HEK293 (cell line): ENCODE measurements around the gene CACNA2D3.

ENCODE experiments used
- CTCF ChIA-PET: fragments of 350-600 bp; formaldehyde crosslinking; extraction: SDS; loops from one replicate; lab custom pipeline; 2021; ENCODE audit warnings: antibody characterized with exemption; lab: Yijun Ruan, JAX
- POLR2A ChIA-PET: fragments of 300-600 bp; formaldehyde crosslinking; extraction: SDS; loops from one replicate; lab custom pipeline; 2020; ENCODE audit warnings: antibody characterized with exemption, inconsistent platforms; lab: Yijun Ruan, JAX
- H3K27ac ChIP-seq: fragments of 200-500 bp; sonication (Bioruptor generic); 2 replicates; pipeline ENCODE4 v1.5.1; 2014; ENCODE audit warnings: low read depth, low read length, control low read depth, inconsistent platforms; ENCODE audit errors: extremely low read depth
- H3K36me3 ChIP-seq, 2 experiments: fragments of 200-500 bp in 1 of 2; sonication (Bioruptor generic) in 1 of 2; 1 replicate in 1 of 2; 2 replicates in 1 of 2; pipeline ENCODE4 v1.5.1; 2014 to 2017; ENCODE audit warnings: inconsistent platforms in 2 of 2, low read length in 2 of 2; ENCODE audit not compliant: control insufficient read depth in 2 of 2, insufficient read depth in 1 of 2
- H3K4me1 ChIP-seq: fragments of 200-500 bp; sonication (Bioruptor generic); 2 replicates; pipeline ENCODE4 v1.5.1; 2014; ENCODE audit warnings: mild to moderate bottlenecking, low read length, inconsistent platforms; ENCODE audit not compliant: control insufficient read depth, insufficient read depth
- H3K4me3 ChIP-seq: 2 replicates; pipeline ENCODE4 v1.5.1; 2011; ENCODE audit warnings: low read depth, mild to moderate bottlenecking, control low read depth, low read length, moderate library complexity
- H3K9me3 ChIP-seq: fragments of 200-500 bp; sonication (Bioruptor generic); 2 replicates; pipeline ENCODE4 v1.5.1; 2014; ENCODE audit warnings: low read depth, low read length, inconsistent platforms; ENCODE audit not compliant: control insufficient read depth, insufficient read depth
- GLI4 ChIP-seq: fragments of 450-650 bp; formaldehyde crosslinking; IDR thresholded peaks from 2 replicates; pipeline ENCODE4 v1.5.1; 2016; ENCODE audit warnings: missing biosample characterization, missing genetic modification characterization
- HOXA7 ChIP-seq: sonication (generic); formaldehyde crosslinking; IDR thresholded peaks from 2 replicates; pipeline ENCODE4 v1.8.1; 2022; ENCODE audit warnings: missing genetic modification reagents, borderline replicate concordance
- KLF10 ChIP-seq: fragments of 450-650 bp; IDR thresholded peaks from 2 replicates; pipeline ENCODE4 v1.5.1; 2018; ENCODE audit warnings: missing biosample characterization, mild to moderate bottlenecking, missing genetic modification characterization
- KLF16 ChIP-seq: fragments of 450-650 bp; formaldehyde crosslinking; IDR thresholded peaks from 2 replicates; pipeline ENCODE4 v1.5.1; 2017; ENCODE audit warnings: missing biosample characterization, missing genetic modification characterization
- OVOL3 ChIP-seq: fragments of 450-650 bp; formaldehyde crosslinking; IDR thresholded peaks from 2 replicates; pipeline ENCODE4 v1.5.1; 2016; ENCODE audit warnings: missing biosample characterization, missing genetic modification characterization
- SP3 ChIP-seq: fragments of 450-650 bp; formaldehyde crosslinking; IDR thresholded peaks from 2 replicates; pipeline ENCODE4 v1.5.1; 2016; ENCODE audit warnings: missing biosample characterization, missing genetic modification characterization
- TRIM28 ChIP-seq: IDR thresholded peaks from 2 replicates; pipeline ENCODE4 v1.6.1; 2011; ENCODE audit warnings: low read length, control low read depth, borderline replicate concordance
- ZNF146 ChIP-seq: fragments of 450-650 bp; formaldehyde crosslinking; IDR thresholded peaks from 2 replicates; pipeline ENCODE4 v1.5.1; 2016; ENCODE audit warnings: missing biosample characterization, missing genetic modification characterization
- ZNF174 ChIP-seq: fragments of 450-650 bp; formaldehyde crosslinking; IDR thresholded peaks from 2 replicates; pipeline ENCODE4 v1.5.0; 2017; ENCODE audit warnings: missing biosample characterization, mild to moderate bottlenecking, missing genetic modification characterization
- ZNF202 ChIP-seq: fragments of 450-650 bp; formaldehyde crosslinking; IDR thresholded peaks from 2 replicates; pipeline ENCODE4 v1.5.1; 2016; ENCODE audit warnings: missing biosample characterization, missing genetic modification characterization, borderline replicate concordance
- ZNF544 ChIP-seq: fragments of 450-650 bp; formaldehyde crosslinking; IDR thresholded peaks from 2 replicates; pipeline ENCODE4 v1.5.0; 2017; ENCODE audit warnings: missing biosample characterization, missing genetic modification characterization
- ZNF596 ChIP-seq: fragments of 450-650 bp; IDR thresholded peaks from 2 replicates; pipeline ENCODE4 v1.5.0; 2018; ENCODE audit warnings: missing biosample characterization, mild to moderate bottlenecking, missing genetic modification characterization, moderate library complexity
- ZNF658 ChIP-seq: fragments of 450-650 bp; formaldehyde crosslinking; IDR thresholded peaks from 2 replicates; pipeline ENCODE4; 2016; ENCODE audit warnings: missing biosample characterization, missing genetic modification characterization
- ZNF768 ChIP-seq: fragments of 450-650 bp; formaldehyde crosslinking; IDR thresholded peaks from 2 replicates; pipeline ENCODE4 v1.5.1; 2018; ENCODE audit warnings: missing biosample characterization, mild to moderate bottlenecking, missing genetic modification characterization
- TF ChIP-seq, protein P1 (sequence below): fragments of 450-650 bp; formaldehyde crosslinking; IDR thresholded peaks from 2 replicates; pipeline ENCODE4 v1.5.1; 2016; ENCODE audit warnings: missing biosample characterization, missing genetic modification characterization
- TF ChIP-seq, protein P2 (sequence below): fragments of 450-650 bp; formaldehyde crosslinking; IDR thresholded peaks from 2 replicates; pipeline ENCODE4 v1.5.1; 2017; ENCODE audit warnings: missing biosample characterization, missing genetic modification characterization
- TF ChIP-seq, protein P3 (sequence below): fragments of 450-650 bp; formaldehyde crosslinking; IDR thresholded peaks from 2 replicates; pipeline ENCODE4 v1.5.1; 2016; ENCODE audit warnings: missing biosample characterization, missing genetic modification characterization
- TF ChIP-seq, protein P4 (sequence below): fragments of 450-650 bp; formaldehyde crosslinking; IDR thresholded peaks from 2 replicates; pipeline ENCODE4; 2016; ENCODE audit warnings: missing biosample characterization, missing genetic modification characterization
- TF ChIP-seq, protein P5 (sequence below): fragments of 450-650 bp; IDR thresholded peaks from 2 replicates; pipeline ENCODE4 v1.5.1; 2018; ENCODE audit warnings: missing biosample characterization, mild to moderate bottlenecking, missing genetic modification characterization

CACNA2D3 gene

DNA sequence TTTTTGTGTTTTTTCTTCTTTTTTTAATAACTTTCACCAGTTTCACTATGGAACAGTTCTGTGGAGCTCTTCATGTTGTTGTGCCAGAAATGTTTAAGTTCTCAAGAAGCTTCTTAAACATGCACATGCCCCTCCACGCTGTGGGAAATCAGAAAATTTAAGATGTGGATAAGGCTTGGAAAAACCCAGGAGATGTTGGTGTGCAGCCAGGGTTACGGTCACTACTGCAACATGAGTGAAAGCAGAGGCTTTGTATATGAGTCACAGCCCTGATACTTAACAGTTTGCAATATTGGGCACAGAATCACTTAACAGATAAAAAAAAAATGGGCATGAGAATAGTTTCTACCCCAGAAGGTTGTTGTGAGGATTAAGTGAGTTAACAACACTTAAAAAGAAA, 405.6 kb downstream of the CACNA2D3 start:
- H3K4me1 ChIP-seq = no peaks in the 10 kb centered on the region
- no peak overlapping the region for H3K27ac ChIP-seq
- POLR2A ChIA-PET = no interaction called here
- H3K36me3 ChIP-seq = no peaks in the 10 kb centered on the region
- no peak overlapping the region for H3K4me3 ChIP-seq
- no peaks in the 10 kb centered on the region for H3K9me3 ChIP-seq
- CTCF ChIA-PET = interaction anchor here (0.6 kb wide), 1 partner anchor 366 kb away, joined by 3 read pairs; no protein-coding TSS in a partner anchor
- no peak for TF ChIP-seq KLF16 (tag by site-specific recombination)
- TF ChIP-seq, protein P1, sequence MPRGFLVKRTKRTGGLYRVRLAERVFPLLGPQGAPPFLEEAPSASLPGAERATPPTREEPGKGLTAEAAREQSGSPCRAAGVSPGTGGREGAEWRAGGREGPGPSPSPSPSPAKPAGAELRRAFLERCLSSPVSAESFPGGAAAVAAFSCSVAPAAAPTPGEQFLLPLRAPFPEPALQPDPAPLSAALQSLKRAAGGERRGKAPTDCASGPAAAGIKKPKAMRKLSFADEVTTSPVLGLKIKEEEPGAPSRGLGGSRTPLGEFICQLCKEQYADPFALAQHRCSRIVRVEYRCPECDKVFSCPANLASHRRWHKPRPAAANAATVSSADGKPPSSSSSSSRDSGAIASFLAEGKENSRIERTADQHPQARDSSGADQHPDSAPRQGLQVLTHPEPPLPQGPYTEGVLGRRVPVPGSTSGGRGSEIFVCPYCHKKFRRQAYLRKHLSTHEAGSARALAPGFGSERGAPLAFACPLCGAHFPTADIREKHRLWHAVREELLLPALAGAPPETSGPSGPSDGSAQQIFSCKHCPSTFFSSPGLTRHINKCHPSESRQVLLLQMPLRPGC (tag by site-specific recombination) = no peak
- TF ChIP-seq ZNF202 (tag by site-specific recombination) = no peak
- no peak for TF ChIP-seq ZNF768 (tag by site-specific recombination)
- TF ChIP-seq TRIM28 = no peak
- TF ChIP-seq ZNF596 = no peak
- TF ChIP-seq, all 188 proteins: peak for 0

DNA sequence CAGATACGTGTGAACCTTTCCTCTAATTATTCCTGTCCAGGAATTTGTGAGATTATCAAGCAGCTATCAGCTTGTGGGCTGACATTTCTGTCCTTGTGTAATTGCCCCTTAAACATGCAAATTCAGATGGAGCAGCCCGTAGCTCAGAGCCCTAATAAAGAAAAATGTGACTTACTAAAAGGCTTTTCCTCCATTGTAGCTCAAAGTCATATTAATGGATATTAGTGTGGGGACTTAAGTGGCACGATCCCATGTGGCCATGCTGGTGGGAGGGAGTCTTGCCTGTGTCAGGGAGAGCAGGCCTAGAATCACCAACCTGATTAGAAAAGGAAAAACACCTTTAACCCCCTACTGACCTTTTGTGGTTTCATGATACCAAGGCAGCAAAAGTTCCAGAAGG, 406.3 kb downstream of the CACNA2D3 start:
- POLR2A ChIA-PET = no interaction called here
- Histone ChIP-seq H3K4me1 (no peaks in the 10 kb centered on the region), H3K4me3 (no peak overlapping the region), H3K36me3 (no peaks in the 10 kb centered on the region), H3K27ac (no peak overlapping the region), H3K9me3 (no peaks in the 10 kb centered on the region)
- CTCF ChIA-PET = interaction anchor here (0.6 kb wide), 1 partner anchor 367 kb away, joined by 3 read pairs; no protein-coding TSS in a partner anchor
- TF ChIP-seq GLI4 (tag by site-specific recombination) (no peak), HOXA7 (CRISPR knock-in tag) (no peak), SP3 (no peak)

DNA sequence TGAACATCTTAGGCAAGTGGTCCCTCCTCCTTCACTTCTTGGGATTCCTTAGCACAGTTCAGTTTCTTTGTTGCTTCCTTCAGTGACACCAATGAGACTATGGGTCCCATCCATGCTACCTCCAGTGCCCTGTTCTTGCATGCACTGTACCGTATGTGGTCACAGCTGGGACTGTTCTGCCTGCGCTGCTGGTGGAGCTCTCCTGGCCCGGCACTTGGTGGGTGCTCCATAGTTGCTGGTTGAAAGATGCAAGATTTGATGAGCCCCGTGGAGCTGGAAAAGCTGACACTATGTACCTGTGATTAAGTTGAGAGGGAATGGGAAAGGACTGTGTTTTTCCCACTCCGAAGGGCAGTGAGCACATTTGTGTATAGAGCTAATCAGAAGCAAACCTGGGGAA, 407.7 kb downstream of the CACNA2D3 start:
- no peaks in the 10 kb centered on the region for H3K4me1 ChIP-seq
- H3K4me3 ChIP-seq = no peak overlapping the region
- POLR2A ChIA-PET = no interaction called here
- CTCF ChIA-PET = no interaction called here
- no peaks in the 10 kb centered on the region for H3K36me3 ChIP-seq
- no peaks in the 10 kb centered on the region for H3K9me3 ChIP-seq
- no peak overlapping the region for H3K27ac ChIP-seq
- TF ChIP-seq, protein P2, sequence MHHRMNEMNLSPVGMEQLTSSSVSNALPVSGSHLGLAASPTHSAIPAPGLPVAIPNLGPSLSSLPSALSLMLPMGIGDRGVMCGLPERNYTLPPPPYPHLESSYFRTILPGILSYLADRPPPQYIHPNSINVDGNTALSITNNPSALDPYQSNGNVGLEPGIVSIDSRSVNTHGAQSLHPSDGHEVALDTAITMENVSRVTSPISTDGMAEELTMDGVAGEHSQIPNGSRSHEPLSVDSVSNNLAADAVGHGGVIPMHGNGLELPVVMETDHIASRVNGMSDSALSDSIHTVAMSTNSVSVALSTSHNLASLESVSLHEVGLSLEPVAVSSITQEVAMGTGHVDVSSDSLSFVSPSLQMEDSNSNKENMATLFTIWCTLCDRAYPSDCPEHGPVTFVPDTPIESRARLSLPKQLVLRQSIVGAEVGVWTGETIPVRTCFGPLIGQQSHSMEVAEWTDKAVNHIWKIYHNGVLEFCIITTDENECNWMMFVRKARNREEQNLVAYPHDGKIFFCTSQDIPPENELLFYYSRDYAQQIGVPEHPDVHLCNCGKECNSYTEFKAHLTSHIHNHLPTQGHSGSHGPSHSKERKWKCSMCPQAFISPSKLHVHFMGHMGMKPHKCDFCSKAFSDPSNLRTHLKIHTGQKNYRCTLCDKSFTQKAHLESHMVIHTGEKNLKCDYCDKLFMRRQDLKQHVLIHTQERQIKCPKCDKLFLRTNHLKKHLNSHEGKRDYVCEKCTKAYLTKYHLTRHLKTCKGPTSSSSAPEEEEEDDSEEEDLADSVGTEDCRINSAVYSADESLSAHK (tag by site-specific recombination) = no peak
- TF ChIP-seq ZNF544 (tag by site-specific recombination) = no peak
- TF ChIP-seq ZNF146 (tag by site-specific recombination) = no peak
- no peak for TF ChIP-seq KLF10
- TF ChIP-seq OVOL3 (tag by site-specific recombination) = no peak
- TF ChIP-seq, protein P3, sequence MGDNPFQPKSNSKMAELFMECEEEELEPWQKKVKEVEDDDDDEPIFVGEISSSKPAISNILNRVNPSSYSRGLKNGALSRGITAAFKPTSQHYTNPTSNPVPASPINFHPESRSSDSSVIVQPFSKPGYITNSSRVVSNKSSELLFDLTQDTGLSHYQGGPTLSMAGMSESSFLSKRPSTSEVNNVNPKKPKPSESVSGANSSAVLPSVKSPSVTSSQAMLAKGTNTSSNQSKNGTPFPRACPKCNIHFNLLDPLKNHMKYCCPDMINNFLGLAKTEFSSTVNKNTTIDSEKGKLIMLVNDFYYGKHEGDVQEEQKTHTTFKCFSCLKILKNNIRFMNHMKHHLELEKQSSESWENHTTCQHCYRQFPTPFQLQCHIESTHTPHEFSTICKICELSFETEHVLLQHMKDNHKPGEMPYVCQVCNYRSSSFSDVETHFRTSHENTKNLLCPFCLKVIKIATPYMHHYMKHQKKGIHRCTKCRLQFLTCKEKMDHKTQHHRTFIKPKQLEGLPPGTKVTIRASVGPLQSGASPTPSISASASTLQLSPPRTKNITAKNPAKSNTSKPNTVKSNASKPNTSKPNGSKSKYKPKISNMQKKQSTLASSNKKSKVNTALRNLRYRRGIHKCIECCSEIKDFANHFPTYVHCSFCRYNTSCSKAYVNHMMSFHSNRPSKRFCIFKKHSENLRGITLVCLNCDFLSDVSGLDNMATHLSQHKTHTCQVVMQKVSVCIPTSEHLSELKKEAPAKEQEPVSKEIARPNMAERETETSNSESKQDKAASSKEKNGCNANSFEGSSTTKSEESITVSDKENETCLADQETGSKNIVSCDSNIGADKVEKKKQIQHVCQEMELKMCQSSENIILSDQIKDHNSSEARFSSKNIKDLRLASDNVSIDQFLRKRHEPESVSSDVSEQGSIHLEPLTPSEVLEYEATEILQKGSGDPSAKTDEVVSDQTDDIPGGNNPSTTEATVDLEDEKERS (tag by site-specific recombination) = no peak
- TF ChIP-seq ZNF658 = no peak
- TF ChIP-seq, protein P4, sequence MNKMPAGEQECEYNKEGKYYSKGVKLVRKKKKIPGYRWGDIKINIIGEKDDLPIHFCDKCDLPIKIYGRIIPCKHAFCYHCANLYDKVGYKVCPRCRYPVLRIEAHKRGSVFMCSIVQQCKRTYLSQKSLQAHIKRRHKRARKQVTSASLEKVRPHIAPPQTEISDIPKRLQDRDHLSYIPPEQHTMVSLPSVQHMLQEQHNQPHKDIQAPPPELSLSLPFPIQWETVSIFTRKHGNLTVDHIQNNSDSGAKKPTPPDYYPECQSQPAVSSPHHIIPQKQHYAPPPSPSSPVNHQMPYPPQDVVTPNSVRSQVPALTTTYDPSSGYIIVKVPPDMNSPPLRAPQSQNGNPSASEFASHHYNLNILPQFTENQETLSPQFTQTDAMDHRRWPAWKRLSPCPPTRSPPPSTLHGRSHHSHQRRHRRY (tag by site-specific recombination) = no peak
- TF ChIP-seq, protein P5, sequence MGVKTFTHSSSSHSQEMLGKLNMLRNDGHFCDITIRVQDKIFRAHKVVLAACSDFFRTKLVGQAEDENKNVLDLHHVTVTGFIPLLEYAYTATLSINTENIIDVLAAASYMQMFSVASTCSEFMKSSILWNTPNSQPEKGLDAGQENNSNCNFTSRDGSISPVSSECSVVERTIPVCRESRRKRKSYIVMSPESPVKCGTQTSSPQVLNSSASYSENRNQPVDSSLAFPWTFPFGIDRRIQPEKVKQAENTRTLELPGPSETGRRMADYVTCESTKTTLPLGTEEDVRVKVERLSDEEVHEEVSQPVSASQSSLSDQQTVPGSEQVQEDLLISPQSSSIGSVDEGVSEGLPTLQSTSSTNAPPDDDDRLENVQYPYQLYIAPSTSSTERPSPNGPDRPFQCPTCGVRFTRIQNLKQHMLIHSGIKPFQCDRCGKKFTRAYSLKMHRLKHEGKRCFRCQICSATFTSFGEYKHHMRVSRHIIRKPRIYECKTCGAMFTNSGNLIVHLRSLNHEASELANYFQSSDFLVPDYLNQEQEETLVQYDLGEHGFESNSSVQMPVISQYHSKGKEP (tag by site-specific recombination) = no peak
- TF ChIP-seq ZNF174 = no peak
- no peak for TF ChIP-seq SP3
